ENCODE data around the gene RSPH1. TPM values are rescaled to one million over a fixed set of nuclear protein-coding genes. Genes with fewer than 3 reads are reported as not detected.

RSPH1 gene
- polyA plus RNA-seq, 1 of the 3 experiments (the other 2 are of a cell fraction), result 0.97 TPM

DNA sequence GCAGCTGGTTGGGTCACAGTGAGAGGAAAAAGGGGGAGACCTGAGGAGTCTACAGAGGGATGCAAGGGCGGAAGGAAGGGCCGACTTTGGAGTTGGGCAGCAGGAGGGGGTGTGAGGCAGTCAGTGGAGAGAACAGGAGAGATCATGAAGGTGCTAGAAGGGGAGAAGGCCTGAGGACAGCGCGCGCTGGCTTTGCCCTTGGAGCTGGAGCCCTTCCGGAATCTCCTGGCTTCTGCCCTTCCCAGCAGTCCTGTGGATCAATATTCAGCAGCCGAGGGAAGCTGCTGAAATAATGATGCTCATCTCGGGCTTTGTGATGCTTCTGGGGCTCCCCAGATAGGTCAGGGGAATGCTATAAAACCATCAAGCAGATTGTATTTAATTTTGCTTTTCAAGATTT lies 44.4 kb upstream of the RSPH1 start:
- CTCF ChIA-PET, result interaction anchor here (1.2 kb wide), 1 partner anchor 293 kb away, joined by 3 read pairs; no protein-coding TSS in a partner anchor
- H3K36me3 ChIP-seq (replicated peaks in 1 of 2; ENCODE audit: control insufficient read depth in 1 of 2, insufficient read depth in 2 of 2, low read length in 1 of 2), result no peaks in the 10 kb centered on the region
- WGBS (ENCODE audit: low lambda C conversion rate), result 84% methylated on average over 8 of the region's 8 CpGs

GRCh38 chr21:42539931-42540343 lies 43.9 kb upstream of the RSPH1 start:
- Histone ChIP-seq H3K9me2 (no peaks in the 10 kb centered on the region), H3K4me3 (ENCODE audit: low read depth in 2 of 2, low read length in 1 of 2) (no peak overlapping the region), H3K79me2 (ENCODE audit: insufficient read depth) (no peaks in the 10 kb centered on the region), H3K36me3 (replicated peaks in 1 of 2; ENCODE audit: control insufficient read depth in 1 of 2, insufficient read depth in 2 of 2, low read length in 1 of 2) (no peaks in the 10 kb centered on the region), H3K9me3 (no peaks in the 10 kb centered on the region), H3K4me1 (ENCODE audit: control insufficient read depth in 1 of 2, insufficient read depth in 2 of 2, low read depth in 1 of 2, low read length in 1 of 2) (peaks cover 0 to 23% of the 10 kb centered on the region in 2 experiments; a peak in 1 of 4 replicates), H3K27me3 (ENCODE audit: insufficient read depth) (no peaks in the 10 kb centered on the region), H3K4me2 (no peak overlapping the region), H3K9ac (no peak overlapping the region), H3K27ac (ENCODE audit: low read depth in 2 of 2, low read length in 1 of 2) (no peak overlapping the region), H4K20me1 (ENCODE audit: insufficient read depth) (no peaks in the 10 kb centered on the region), H2AFZ (ENCODE audit: low read depth) (no peak overlapping the region), H3F3A (replicated peaks; ENCODE audit: insufficient read depth) (no peaks in the 10 kb centered on the region)
- ChIA-PET POLR2A (no interaction called here), CTCF (interaction anchor here (1.2 to 1.8 kb wide), 3 partner anchors 12 to 293 kb away, joined by 3 to 5 read pairs (median 3); no protein-coding TSS in a partner anchor)
- DNase-seq, result no peak
- peak; percentile 30; the same call in 1 of the 2 replicates for TF ChIP-seq RAD21 (IDR thresholded peaks at IDR 0.05; ENCODE audit: low read length)
- TF ChIP-seq, protein P1, sequence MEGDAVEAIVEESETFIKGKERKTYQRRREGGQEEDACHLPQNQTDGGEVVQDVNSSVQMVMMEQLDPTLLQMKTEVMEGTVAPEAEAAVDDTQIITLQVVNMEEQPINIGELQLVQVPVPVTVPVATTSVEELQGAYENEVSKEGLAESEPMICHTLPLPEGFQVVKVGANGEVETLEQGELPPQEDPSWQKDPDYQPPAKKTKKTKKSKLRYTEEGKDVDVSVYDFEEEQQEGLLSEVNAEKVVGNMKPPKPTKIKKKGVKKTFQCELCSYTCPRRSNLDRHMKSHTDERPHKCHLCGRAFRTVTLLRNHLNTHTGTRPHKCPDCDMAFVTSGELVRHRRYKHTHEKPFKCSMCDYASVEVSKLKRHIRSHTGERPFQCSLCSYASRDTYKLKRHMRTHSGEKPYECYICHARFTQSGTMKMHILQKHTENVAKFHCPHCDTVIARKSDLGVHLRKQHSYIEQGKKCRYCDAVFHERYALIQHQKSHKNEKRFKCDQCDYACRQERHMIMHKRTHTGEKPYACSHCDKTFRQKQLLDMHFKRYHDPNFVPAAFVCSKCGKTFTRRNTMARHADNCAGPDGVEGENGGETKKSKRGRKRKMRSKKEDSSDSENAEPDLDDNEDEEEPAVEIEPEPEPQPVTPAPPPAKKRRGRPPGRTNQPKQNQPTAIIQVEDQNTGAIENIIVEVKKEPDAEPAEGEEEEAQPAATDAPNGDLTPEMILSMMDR (IDR thresholded peaks at IDR 0.05), result 0 out of 2 replicates have a peak, but pooled peaks have one; percentile 24
- no peak for TF ChIP-seq ZBTB33 (IDR thresholded peaks at IDR 0.05; ENCODE audit: borderline replicate concordance, low read depth)
- WGBS (ENCODE audit: low lambda C conversion rate), result 90% methylated on average over 7 of the region's 7 CpGs

More for the DNA sequence above, 44.4 kb upstream of the RSPH1 start:
- Histone ChIP-seq H4K20me1 (ENCODE audit: insufficient read depth) (no peaks in the 10 kb centered on the region), H3K4me3 (ENCODE audit: low read depth in 2 of 2, low read length in 1 of 2) (no peak overlapping the region), H2AFZ (ENCODE audit: low read depth) (no peak overlapping the region), H3K4me2 (no peak overlapping the region), H3K4me1 (ENCODE audit: control insufficient read depth in 1 of 2, insufficient read depth in 2 of 2, low read depth in 1 of 2, low read length in 1 of 2) (peaks cover 0 to 26% of the 10 kb centered on the region in 2 experiments; a peak in 1 of 4 replicates), H3K9me3 (no peaks in the 10 kb centered on the region), H3K27me3 (ENCODE audit: insufficient read depth) (no peaks in the 10 kb centered on the region), H3K27ac (ENCODE audit: low read depth in 2 of 2, low read length in 1 of 2) (no peak overlapping the region), H3K9ac (no peak overlapping the region), H3K79me2 (ENCODE audit: insufficient read depth) (no peaks in the 10 kb centered on the region), H3F3A (replicated peaks; ENCODE audit: insufficient read depth) (no peaks in the 10 kb centered on the region), H3K9me2 (no peaks in the 10 kb centered on the region)
- POLR2A ChIA-PET, result no interaction called here
- TF ChIP-seq YY1 (IDR thresholded peaks at IDR 0.05; ENCODE audit: low read depth) (no peak), JUND (IDR thresholded peaks at IDR 0.05) (no peak), FOXJ3 (CRISPR knock-in tag; IDR thresholded peaks at IDR 0.05) (no peak), TAF1 (IDR thresholded peaks at IDR 0.05; ENCODE audit: borderline replicate concordance, low read depth, low read length) (no peak), ZBTB33 (IDR thresholded peaks at IDR 0.05; ENCODE audit: borderline replicate concordance, low read depth) (no peak), TCF12 (IDR thresholded peaks at IDR 0.05) (no peak), MEF2A (IDR thresholded peaks at IDR 0.05; ENCODE audit: borderline replicate concordance, low read depth) (no peak), SMC3 (IDR thresholded peaks at IDR 0.05; ENCODE audit: low read depth, low read length) (no peak), MXI1 (IDR thresholded peaks at IDR 0.05; ENCODE audit: low read depth, low read length) (no peak)
- TF ChIP-seq, protein P1 (IDR thresholded peaks at IDR 0.05), result no peak
- DNase-seq, result no peak
